HepG2 (cell line): ENCODE measurements around the gene SEMA6D. TPM values are rescaled to one million over a fixed set of nuclear protein-coding genes. Genes with fewer than 3 reads are reported as not detected.

Source experiments
- ATAC-seq: fragments of 200-7000 bp; cut with Tn5 transposase; 3 replicates; pipeline ENCODE4 v1.9.1; 2020; ENCODE audit warnings: mild to moderate bottlenecking, moderate library complexity
- BruUV-seq: library from RNA; stranded (reverse); fragments of 400-500 nt; replicated peaks from 2 replicates; lab custom pipeline; 2021; lab: Mats Ljungman, UMichigan
- CTCF ChIA-PET: fragments of 300-600 bp; formaldehyde crosslinking; extraction: SDS; loops from one replicate; lab custom pipeline; 2021; ENCODE audit warnings: low total read pairs, inconsistent platforms, low intra/inter-chr PET ratio; lab: Yijun Ruan, JAX
- POLR2A ChIA-PET: fragments of 350-600 bp; sonication (Branson Sonifier 250); formaldehyde crosslinking; loops from one replicate; lab custom pipeline; 2020; ENCODE audit warnings: antibody characterized with exemption, inconsistent platforms; lab: Yijun Ruan, JAX
- DNase-seq: peaks from one replicate; pipeline ENCODE4 v3.0.0-alpha.2; 2015; ENCODE audit warnings: low spot score
- FAIRE-seq: peaks from 3 replicates; lab custom pipeline; 2011; peaks lifted over from hg19 to GRCh38; lab: Jason Lieb, UNC
- H2AFZ ChIP-seq: one replicate; pipeline ENCODE4 v1.6.1; 2011; ENCODE audit warnings: low read length, inconsistent platforms
- H3K27ac ChIP-seq: fragments of 300-600 bp; 3 replicates; pipeline ENCODE4 v1.8.0; 2011; ENCODE audit warnings: mixed run types, mild to moderate bottlenecking, mixed read lengths, low read length, inconsistent platforms; ENCODE audit not compliant: insufficient read depth; ENCODE audit errors: extremely low read length
- H3K27me3 ChIP-seq, 2 experiments: fragments of 200-600 bp in 1 of 2; 2 replicates in 1 of 2; 3 replicates in 1 of 2; pipeline versions ENCODE4 v1.6.0 to v1.8.0; 2011; ENCODE audit warnings: low read length in 2 of 2, mild to moderate bottlenecking in 2 of 2, moderate library complexity in 2 of 2, inconsistent platforms in 1 of 2; ENCODE audit not compliant: insufficient read depth in 2 of 2, control insufficient read depth in 1 of 2
- H3K36me3 ChIP-seq, 2 experiments: fragments of 200-600 bp in 1 of 2; replicated peaks in 1 of 2; 2 replicates in 1 of 2; 3 replicates in 1 of 2; pipeline versions ENCODE4 v1.5.1 to v1.8.0; 2011; ENCODE audit warnings: low read length in 2 of 2, inconsistent platforms in 1 of 2; ENCODE audit not compliant: insufficient read depth in 2 of 2, control insufficient read depth in 1 of 2
- H3K4me1 ChIP-seq: 2 replicates; pipeline ENCODE4 v1.5.1; 2012; ENCODE audit warnings: low read length, inconsistent platforms; ENCODE audit not compliant: insufficient read depth
- H3K4me2 ChIP-seq: 2 replicates; pipeline ENCODE4 v1.6.0; 2011; ENCODE audit warnings: low read depth, low read length, inconsistent platforms
- H3K4me3 ChIP-seq, 3 experiments: fragments of 200-600 bp in 1 of 3; sonication (generic), shearing (Covaris generic) in 1 of 3; replicated peaks in 1 of 3; 2 replicates each; pipeline ENCODE4 v1.5.1; 2011 to 2016; ENCODE audit warnings: low read length in 3 of 3, inconsistent platforms in 2 of 3, low read depth in 2 of 3, mild to moderate bottlenecking in 2 of 3, control low read depth in 1 of 3, mixed read lengths in 1 of 3; ENCODE audit not compliant: insufficient read depth in 1 of 3
- H3K79me2 ChIP-seq: one replicate; pipeline ENCODE4 v1.6.1; 2011; ENCODE audit warnings: low read length, inconsistent platforms; ENCODE audit not compliant: insufficient read depth
- H3K9ac ChIP-seq: 2 replicates; pipeline ENCODE4 v1.6.0; 2011; ENCODE audit warnings: mild to moderate bottlenecking, low read depth, low read length, inconsistent platforms; ENCODE audit not compliant: insufficient read depth
- H3K9me3 ChIP-seq: 2 replicates; pipeline ENCODE4 v1.5.1; 2012; ENCODE audit warnings: mild to moderate bottlenecking, low read length
- H4K20me1 ChIP-seq: 2 replicates; pipeline ENCODE4 v1.6.0; 2011; ENCODE audit warnings: inconsistent platforms, mild to moderate bottlenecking, low read length, moderate library complexity; ENCODE audit not compliant: insufficient read depth
- SAFB2 ChIP-seq: sonication (generic); formaldehyde crosslinking; IDR thresholded peaks from 2 replicates; pipeline ENCODE4 v1.5.1; 2020; ENCODE audit warnings: missing genetic modification reagents, low read depth, mild to moderate bottlenecking, borderline replicate concordance
- SIN3B ChIP-seq: fragments of 150-350 bp; IDR thresholded peaks from 2 replicates; pipeline ENCODE4 v1.6.1; 2014; ENCODE audit warnings: low read length
- WGBS: methylation state at CpG from one replicate; pipeline ENCODE4 v1.1.6; 2017; ENCODE audit warnings: low lambda C conversion rate; 5-methylcytosine and 5-hydroxymethylcytosine counted together
- in situ Hi-C: cut with HindIII; loops from 2 replicates; pipeline ENCODE4 v1.10.0; 2017; ENCODE audit warnings: low pct_unique_long_range_greater_than_20kb; ENCODE audit not compliant: extremely low pct_ligation_motif_present
- intact Hi-C: fragments of 100-400 bp; cut with micrococcal nuclease; formaldehyde crosslinking; loops from one replicate; pipeline ENCODE4 v1.10.0; 2022; ENCODE audit not compliant: unreplicated experiment
- polyA plus RNA-seq, 8 experiments: library from polyadenylated mRNA; depleted of rRNA in 3 of 8; stranded (reverse) in 7 of 8; unstranded in 1 of 8; fragments of >200 nt; fragmentation: Illumina TruSeq in 4 of 8; extraction: Trizol in 4 of 8; gene quantifications; 2 replicates each; pipeline versions ENCODE4 v1.2.1 to v1.2.3, GENCODE V29; 2011 to 2016; ENCODE audit warnings: low read depth in 4 of 8, missing spikeins in 1 of 8, mixed read lengths in 1 of 8; ENCODE audit not compliant: insufficient read depth in 1 of 8
- total RNA-seq, 5 experiments: library from RNA; depleted of rRNA; stranded (reverse); fragments of >200 nt; fragmentation: Illumina TruSeq; extraction: Trizol; gene quantifications; 2 replicates each; pipeline ENCODE4 v1.2.3, GENCODE V29; 2016; ENCODE audit warnings: low read depth in 1 of 5
- TF ChIP-seq, protein P1 (sequence below): sonication (generic); formaldehyde crosslinking; IDR thresholded peaks from 2 replicates; pipeline ENCODE4 v1.8.1; 2023; ENCODE audit warnings: mild to moderate bottlenecking, missing genetic modification reagents
- TF ChIP-seq, protein P2 (sequence below): sonication (generic); formaldehyde crosslinking; IDR thresholded peaks from 2 replicates; pipeline ENCODE4 v1.5.0; 2020; ENCODE audit warnings: mild to moderate bottlenecking, missing genetic modification reagents, borderline replicate concordance
- TF ChIP-seq, protein P3 (sequence below): sonication (generic); formaldehyde crosslinking; IDR thresholded peaks from 2 replicates; pipeline ENCODE4 v1.9.0; 2022; ENCODE audit warnings: low read depth, missing genetic modification reagents

Gene SEMA6D
- total and polyA plus RNA-seq, 2 of the 13 experiments (the other 11 are each of a cell fraction or from before 2014, with no cell fraction given): not detected

DNA sequence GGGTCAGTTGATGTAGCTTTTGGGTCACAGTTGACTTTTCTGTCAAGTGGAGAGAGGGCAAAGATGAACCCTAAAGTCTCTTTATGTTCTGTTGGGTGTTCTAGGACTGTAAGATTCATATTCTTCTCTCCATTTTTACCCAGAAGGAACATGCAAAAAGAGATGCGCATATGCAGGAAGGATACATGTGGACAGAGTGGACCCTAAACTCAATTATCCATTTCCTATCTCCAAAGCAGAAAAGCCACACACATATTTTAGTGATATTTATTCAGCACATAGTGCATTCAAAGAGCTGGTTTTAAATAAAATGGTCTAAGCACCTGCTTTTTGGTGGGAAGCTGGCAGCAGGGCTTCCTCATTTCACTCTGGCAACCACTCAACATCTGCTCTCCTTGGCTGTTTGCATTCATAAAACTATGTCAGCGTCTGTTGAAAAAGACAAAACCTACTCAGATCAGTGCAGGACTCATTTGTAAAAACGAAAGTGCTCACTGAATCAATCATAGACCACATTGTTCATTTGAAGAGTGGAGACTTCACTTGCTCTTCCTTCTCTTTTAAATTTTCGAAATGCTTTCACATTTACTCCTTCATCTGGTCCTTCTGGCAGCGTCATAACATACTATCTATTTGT lies 96.6 kb downstream of the SEMA6D start:
- Histone ChIP-seq H3K4me3 (no peak overlapping the region), H3K9ac (no peak overlapping the region), H2AFZ (no peak overlapping the region), H3K4me1 (no peaks in the 10 kb centered on the region), H3K79me2 (no peaks in the 10 kb centered on the region), H3K36me3 (no peaks in the 10 kb centered on the region), H3K9me3 (peaks cover 62% of the 10 kb centered on the region), H3K4me2 (no peak overlapping the region), H4K20me1 (no peaks in the 10 kb centered on the region), H3K27me3 (no peaks in the 10 kb centered on the region), H3K27ac (no peak overlapping the region)
- no TSS peak for BruUV-seq
- FAIRE-seq (no peak), ATAC-seq (no peak), DNase-seq (no peak)
- 21% methylated on average over 5 of the region's 5 CpGs for WGBS
- CTCF ChIA-PET: no interaction called here
- in situ Hi-C loops (no loop called here), intact Hi-C loops (no loop called here)
- TF ChIP-seq, protein P1, sequence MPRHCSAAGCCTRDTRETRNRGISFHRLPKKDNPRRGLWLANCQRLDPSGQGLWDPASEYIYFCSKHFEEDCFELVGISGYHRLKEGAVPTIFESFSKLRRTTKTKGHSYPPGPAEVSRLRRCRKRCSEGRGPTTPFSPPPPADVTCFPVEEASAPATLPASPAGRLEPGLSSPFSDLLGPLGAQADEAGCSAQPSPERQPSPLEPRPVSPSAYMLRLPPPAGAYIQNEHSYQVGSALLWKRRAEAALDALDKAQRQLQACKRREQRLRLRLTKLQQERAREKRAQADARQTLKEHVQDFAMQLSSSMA: no peak
- no peak for TF ChIP-seq SAFB2 (CRISPR knock-in tag)
- TF ChIP-seq, protein P2, sequence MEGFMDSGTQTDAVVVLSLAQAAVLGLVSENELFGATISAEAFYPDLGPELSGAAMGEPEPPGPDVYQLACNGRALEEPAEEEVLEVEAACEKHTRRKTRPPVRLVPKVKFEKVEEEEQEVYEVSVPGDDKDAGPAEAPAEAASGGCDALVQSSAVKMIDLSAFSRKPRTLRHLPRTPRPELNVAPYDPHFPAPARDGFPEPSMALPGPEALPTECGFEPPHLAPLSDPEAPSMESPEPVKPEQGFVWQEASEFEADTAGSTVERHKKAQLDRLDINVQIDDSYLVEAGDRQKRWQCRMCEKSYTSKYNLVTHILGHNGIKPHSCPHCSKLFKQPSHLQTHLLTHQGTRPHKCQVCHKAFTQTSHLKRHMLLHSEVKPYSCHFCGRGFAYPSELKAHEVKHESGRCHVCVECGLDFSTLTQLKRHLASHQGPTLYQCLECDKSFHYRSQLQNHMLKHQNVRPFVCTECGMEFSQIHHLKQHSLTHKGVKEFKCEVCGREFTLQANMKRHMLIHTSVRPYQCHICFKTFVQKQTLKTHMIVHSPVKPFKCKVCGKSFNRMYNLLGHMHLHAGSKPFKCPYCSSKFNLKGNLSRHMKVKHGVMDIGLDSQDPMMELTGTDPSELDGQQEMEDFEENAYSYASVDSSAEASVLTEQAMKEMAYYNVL (CRISPR knock-in tag): no peak
- TF ChIP-seq SIN3B: no peak
- TF ChIP-seq, protein P3, sequence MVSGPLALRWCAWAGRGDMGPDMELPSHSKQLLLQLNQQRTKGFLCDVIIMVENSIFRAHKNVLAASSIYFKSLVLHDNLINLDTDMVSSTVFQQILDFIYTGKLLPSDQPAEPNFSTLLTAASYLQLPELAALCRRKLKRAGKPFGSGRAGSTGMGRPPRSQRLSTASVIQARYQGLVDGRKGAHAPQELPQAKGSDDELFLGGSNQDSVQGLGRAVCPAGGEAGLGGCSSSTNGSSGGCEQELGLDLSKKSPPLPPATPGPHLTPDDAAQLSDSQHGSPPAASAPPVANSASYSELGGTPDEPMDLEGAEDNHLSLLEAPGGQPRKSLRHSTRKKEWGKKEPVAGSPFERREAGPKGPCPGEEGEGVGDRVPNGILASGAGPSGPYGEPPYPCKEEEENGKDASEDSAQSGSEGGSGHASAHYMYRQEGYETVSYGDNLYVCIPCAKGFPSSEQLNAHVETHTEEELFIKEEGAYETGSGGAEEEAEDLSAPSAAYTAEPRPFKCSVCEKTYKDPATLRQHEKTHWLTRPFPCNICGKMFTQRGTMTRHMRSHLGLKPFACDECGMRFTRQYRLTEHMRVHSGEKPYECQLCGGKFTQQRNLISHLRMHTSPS (CRISPR knock-in tag): no peak
- POLR2A ChIA-PET: no interaction called here
